Right renal pelvis (tissue), 4 donors: ENCODE data around the gene NOVA1. TPM values are rescaled to one million over a fixed set of nuclear protein-coding genes. Genes with fewer than 3 reads are reported as not detected.

Experiments used
- DNase-seq, 4 donors: peaks; one replicate each; pipeline ENCODE4 v3.0.0-alpha.2; 2013; ENCODE audit warnings: low read depth in 4 of 4, low spot score in 3 of 4, missing footprints in 1 of 4
- polyA plus RNA-seq, 4 donors: library from polyadenylated mRNA; unstranded; fragments of 120-200 nt; gene quantifications; one replicate each; pipeline ENCODE4 v1.2.1, GENCODE V29; 2013; ENCODE audit not compliant: insufficient read length in 4 of 4

Gene NOVA1
- polyA plus RNA-seq, 4 donors: 18.5 to 32.1 (median 26.9) TPM

- no peak for DNase-seq
Observed at GRCh38 chr14:26594756-26595545, 2.9 kb downstream of the NOVA1 start.

GRCh38 chr14:26594148-26594547, 3.7 kb downstream of the NOVA1 start:
- DNase-seq: no peak

DNA sequence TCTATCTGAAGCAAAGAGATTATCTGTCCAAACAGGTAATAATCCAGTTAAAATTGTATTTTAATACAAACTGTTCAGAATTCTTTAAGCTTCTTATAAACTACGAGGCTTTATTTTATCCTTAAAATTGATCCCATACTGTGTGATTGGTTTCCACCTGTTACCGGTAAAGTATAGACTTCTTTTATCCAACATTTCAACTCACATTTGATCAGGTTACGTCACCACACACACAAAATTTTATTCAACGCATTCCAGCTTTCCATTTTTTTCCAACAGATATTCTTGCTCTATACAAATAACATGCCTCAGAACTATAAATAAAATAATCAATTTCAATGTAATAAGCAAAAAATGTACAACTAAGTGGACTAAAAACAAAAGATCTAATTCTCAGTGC, 4.5 kb downstream of the NOVA1 start:
- DNase-seq: no peak

DNA sequence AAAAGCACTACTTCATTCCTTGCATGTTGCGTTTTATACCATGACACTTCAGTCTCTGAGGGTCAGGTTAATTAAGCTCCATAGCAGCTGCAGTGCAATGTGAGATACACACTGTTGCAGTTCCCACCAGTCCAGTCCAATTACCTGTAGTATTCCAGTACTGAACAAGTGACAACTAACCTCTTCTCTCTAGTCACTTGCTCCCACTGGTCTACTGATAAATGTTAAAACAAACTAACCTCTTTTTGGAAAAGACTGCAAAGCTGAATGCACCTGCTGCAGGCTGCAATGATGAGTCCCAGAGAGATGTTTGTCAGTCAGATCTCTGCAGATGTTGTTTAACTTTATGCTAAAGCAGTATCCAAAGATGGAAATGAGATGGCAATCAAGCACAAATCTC, 7.9 kb downstream of the NOVA1 start:
- no peak for DNase-seq

GRCh38 chr14:26577711-26578110, 20.1 kb downstream of the NOVA1 start:
- DNase-seq: no peak

DNA sequence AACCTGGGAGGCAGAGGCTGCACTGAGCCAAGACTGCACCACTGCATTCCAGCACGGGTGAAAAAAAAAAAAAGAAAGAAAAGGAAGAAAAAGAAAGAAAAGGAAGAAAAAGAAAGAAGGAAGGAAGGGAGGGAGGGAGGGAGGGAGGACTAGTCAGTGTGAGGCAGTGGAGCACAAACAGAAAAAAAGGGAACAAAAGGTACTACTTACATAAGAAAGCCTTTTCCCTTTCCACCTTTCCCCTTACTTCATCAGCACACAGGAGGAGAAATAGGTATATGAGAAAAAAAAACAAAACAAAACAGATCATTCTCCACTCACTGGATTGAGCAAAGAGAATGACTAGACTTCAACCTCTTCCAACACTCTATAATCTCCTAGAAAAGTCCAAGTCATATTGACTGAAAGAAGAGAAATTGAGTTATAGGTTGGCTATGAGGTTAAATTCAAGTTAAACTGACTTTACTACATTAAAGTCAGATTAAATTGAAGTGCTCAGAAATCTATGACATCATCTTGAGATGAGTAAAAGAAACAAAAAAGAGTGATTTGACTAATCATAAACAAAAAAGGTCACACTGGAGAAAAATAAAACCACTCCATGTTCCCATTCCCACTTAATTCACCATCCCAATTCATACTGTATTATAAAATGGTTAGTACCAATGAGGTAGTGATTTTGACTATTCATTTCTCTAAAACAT, 43.6 kb downstream of the NOVA1 start:
- no peak for DNase-seq

DNA sequence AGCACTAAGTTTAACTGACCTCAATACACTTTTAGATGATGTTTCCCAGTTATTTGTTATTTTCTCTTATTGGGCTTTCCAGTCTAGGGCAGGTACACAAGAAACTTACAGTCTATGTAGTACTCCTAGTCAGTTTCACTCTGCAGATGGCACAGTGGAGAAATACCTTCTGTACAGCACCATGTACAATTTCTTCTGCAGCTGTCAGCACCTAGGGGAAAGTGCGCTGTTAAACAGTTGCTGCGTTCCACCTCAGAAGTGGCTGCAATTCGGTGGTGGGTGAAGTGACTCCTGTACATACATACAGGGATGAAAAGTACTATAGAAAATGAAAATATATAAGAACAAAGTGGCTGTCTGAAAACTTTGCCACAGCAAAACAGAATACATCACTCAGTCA, 48.3 kb downstream of the NOVA1 start:
- DNase-seq: no peak

DNA sequence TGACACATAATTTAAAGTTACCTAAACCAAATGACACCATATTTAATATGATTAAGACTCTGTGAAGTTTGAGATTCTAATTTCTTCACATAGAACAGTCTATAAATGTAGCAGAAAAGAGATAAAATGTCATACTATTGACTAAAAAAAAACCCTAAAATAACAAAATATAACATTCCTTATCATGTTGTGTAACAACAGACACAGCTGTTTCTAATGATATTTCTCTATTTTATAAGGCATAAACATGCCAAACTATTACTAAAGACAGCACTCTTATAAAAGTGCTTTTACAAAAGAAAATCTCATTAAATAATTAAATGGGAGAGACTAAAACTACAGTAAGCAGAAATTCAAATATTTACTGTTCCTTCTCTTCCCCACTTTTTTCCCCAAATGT, 49.4 kb downstream of the NOVA1 start:
- DNase-seq: no peak

GRCh38 chr14:26538176-26538575, 59.7 kb downstream of the NOVA1 start:
- no peak for DNase-seq

DNA sequence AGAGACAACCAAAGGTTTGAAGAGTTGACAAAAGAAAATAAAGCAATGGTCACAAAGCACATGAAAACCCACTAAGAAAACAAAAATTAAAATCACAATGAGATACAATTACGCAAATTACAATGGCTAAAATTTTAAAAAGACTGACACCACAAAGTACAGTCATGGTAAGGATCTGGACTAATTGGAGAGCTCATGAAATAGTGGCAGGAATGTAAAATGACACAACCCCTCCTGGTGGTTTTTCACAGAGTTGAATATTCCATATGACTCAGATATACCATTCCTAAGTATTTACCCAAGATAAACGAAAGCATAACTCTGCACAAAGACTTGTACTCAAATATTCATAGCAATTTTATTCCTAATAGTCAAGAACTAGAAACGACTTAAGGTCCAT, 65.9 kb downstream of the NOVA1 start:
- no peak for DNase-seq

DNA sequence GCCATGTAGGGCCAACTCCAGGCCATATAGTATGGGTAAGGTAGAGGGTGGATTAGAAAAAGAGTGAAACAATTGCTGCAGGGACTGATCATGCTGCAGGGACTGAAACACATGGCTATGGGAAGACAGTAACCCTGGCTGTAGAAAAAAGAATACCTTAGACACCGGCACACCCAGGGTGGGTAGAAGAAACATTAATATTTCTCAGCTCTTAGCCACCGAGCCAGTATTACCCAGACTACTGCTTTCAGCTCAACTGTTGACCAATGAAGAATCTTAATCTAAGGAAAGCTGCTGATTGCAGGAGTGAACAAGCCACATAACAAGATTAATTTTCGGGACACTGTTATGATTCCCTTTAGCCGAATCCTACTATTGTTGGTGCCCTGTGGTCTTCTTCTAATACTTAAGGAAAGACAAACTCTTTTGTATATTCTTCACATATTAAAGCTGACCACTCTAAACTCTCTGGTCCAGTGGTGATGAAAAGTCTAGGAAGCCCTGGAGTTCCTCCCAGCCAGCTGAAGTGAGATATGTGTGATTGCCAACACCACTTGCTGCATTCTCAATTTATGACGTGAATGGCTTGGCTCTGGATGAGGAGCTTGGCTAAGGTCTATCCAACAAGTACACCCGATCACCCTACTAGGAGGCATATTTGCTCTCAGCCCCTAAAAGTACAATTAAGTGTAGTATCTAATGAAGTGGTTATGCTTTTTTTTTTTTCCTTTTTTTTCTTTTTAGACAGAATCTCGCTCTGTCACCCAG, 69.2 kb downstream of the NOVA1 start:
- DNase-seq: no peak

DNA sequence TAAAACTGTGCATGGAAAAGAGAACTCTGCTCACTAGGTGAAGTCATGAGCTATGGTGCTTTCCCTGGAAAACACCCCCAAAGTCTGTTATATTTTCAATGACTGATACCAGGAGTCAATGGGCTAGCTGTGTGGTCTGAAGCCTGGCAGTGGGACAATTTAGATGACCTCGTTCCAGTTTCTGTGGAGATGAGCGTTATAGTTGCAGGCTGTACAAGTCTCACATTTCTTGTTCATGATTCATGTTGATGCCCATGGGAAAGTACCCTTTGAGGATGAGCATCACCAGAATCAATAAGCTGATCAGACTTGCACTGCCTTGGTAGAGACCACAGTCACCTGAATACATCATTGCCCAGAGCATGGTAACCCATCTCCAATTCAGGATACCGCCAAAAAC, 70.7 kb downstream of the NOVA1 start:
- no peak for DNase-seq

DNA sequence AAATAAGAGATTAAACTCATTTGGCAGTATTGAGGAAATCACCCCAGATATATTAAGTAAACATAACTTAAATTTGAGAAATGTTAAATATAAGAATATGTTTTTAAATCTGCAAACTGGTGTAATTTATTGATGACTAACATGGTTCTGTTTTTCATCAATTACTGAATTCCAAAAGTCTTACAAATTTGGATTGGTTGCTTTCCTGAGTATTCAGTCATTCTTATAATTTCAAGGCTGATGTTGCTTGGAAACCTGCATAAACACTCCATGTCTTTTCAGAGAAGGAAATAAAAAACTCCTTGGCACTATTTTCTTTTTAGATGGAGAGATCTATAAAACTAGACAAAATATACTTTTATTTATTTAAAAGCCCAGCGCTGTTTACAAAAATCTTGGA, 71.7 kb downstream of the NOVA1 start:
- no peak for DNase-seq

- DNase-seq: no peak
Observed at GRCh38 chr14:26525085-26525484, 72.7 kb downstream of the NOVA1 start.

DNA sequence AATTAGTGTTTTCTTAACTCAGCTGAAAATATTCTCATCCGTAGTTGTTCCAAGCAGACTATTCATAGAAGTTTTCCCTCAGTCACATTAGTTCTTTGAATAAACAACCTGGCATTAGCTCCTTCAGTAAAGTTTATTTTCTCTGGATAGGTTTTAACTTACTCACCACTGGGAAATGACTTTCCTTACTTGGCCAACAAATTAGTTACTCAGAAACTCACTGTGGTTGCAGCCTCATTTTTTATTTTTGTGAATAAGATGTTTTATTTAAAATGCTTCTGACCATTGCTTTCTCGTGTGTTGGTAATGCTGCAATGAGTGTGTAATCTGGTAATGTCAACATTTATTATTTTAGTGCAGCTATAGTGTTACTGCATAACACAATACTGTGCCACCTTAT, 74.9 kb downstream of the NOVA1 start:
- no peak for DNase-seq

- no peak for DNase-seq
Observed at GRCh38 chr14:26517771-26518170, 80.1 kb downstream of the NOVA1 start.

DNA sequence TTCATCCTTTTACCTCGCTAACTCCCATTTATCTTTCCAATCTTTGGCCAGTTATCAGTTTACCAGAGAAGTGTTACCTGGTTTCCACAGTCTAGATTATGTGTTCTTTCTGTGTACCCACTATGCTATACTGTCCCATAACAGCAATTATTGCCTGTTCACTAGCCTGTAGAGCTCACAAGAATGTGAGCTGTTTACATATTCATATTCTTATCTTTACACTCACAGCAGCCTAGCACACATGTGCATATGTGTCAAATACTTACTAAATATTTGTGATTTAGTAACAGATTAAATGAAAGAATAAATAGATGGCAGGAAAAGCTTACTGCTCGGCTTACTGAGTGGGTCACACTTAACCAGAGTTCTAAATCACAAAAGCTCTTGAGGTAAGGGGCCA, 97.8 kb downstream of the NOVA1 start:
- no peak for DNase-seq

GRCh38 chr14:26499546-26499945, 98.3 kb downstream of the NOVA1 start:
- DNase-seq: no peak

- DNase-seq: no peak
Observed at GRCh38 chr14:26486922-26487321, 110.9 kb downstream of the NOVA1 start.

DNA sequence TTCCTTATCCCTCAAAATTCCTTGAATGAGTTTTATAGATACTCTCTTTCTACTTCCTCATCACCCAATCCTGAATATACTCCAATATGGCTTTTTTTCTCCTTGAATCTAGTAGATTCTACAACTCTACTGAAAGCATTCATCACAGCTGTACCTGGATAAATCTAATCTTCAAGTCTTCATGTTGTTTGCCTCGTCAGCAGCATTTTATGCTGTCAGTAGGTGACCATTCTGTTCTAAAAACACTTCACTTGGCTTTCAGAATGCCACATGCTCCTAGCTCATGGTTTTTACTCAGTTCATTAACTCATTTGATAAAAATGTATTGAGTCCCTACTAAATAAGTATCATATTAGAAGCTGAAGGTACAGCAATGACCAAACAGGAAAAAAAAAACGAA, 113.3 kb downstream of the NOVA1 start:
- no peak for DNase-seq

DNA sequence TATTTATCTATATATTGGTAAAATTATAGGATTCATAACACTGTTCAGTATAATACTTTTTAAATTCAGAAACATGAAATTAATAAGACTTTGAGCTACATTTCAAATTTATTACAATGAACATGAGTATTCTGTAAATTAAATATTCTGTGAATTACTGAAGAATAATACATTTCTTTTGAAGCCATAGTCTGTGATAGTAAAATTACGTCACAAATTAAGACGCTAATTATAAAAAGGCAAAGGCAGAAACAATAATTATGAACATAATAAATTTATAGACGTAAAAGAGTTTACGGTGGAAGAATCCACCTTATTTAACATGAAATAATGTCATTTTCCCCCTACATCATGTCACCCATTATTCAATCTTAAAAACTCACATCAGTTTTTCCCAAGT, 118.9 kb downstream of the NOVA1 start:
- no peak for DNase-seq

DNA sequence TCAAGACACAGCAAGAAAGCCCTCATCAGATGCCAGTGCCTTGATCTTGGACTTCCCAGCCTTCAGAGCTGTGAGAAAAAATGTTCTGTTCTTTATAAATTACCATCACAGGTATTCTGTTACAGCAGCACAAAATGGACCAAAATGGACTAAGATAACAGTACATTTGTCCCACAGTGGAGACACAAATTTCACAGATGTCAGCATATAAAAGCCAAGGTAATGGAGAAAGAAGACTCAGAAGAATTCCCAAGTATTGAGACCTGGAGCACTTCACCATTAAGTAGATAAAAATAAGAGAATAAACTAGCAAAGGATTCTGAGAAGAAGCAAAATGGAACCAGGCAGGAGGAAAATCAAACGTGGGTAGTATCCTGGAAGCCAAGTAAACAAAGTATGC, 131.0 kb downstream of the NOVA1 start:
- DNase-seq: no peak
